Prostate gland (tissue), 2 donors: ENCODE data around the gene MLIP. TPM values are rescaled to one million over a fixed set of nuclear protein-coding genes. Genes with fewer than 3 reads are reported as not detected.

ENCODE experiments used
- DNase-seq: peaks from one replicate; pipeline ENCODE4 v3.0.0-alpha.2; 2019; ENCODE audit warnings: low spot score
- H3K27ac ChIP-seq, 2 donors: fragments of 200-600 bp; sonication (generic); 2 replicates each; pipeline ENCODE4 v1.5.1; 2017 to 2019
- H3K27me3 ChIP-seq: fragments of 200-600 bp; sonication (generic); replicated peaks from 2 replicates; pipeline ENCODE4 v1.5.1; 2019; ENCODE audit not compliant: insufficient read depth
- H3K36me3 ChIP-seq, 2 donors: fragments of 200-600 bp; sonication (generic); 1 replicate in 1 of 2; 2 replicates in 1 of 2; pipeline versions ENCODE4 v1.5.1 to v1.8.1; 2017 to 2019
- H3K4me1 ChIP-seq: fragments of 200-600 bp; sonication (generic); replicated peaks from 2 replicates; pipeline ENCODE4 v1.5.1; 2019
- H3K4me3 ChIP-seq, 2 donors: fragments of 200-600 bp; sonication (generic); 2 replicates each; pipeline ENCODE4 v1.5.1; 2017 to 2019
- H3K9me3 ChIP-seq: fragments of 200-600 bp; sonication (generic); 2 replicates; pipeline ENCODE4 v1.5.1; 2017
- POLR2A ChIP-seq: fragments of 450-650 bp; IDR thresholded peaks from one replicate; pipeline ENCODE4 v1.6.1; 2016; ENCODE audit warnings: antibody characterized with exemption, mild to moderate bottlenecking
- POLR2AphosphoS5 ChIP-seq: sonication (generic); formaldehyde crosslinking; IDR thresholded peaks from one replicate; pipeline ENCODE4 v1.6.1; 2017; ENCODE audit warnings: antibody characterized with exemption
- WGBS: methylation state at CpG from one replicate; pipeline ENCODE4 v1.1.5; 2018; 5-methylcytosine and 5-hydroxymethylcytosine counted together
- intact Hi-C: fragments of 100-400 bp; cut with DNase I; formaldehyde crosslinking; loops from one replicate; pipeline ENCODE4 v1.14.2; 2022
- total RNA-seq, 2 donors: library from RNA; depleted of rRNA; stranded (reverse); fragments of >200 nt; gene quantifications; one replicate each; pipeline ENCODE4 v1.1.0, GENCODE V29; 2016
- TF ChIP-seq, protein P1 (sequence below), 4 experiments: fragments of 200-600 bp in 2 of 4; fragments of 450-650 bp in 2 of 4; sonication (generic) in 2 of 4; IDR thresholded peaks; 1 replicate in 3 of 4; 2 replicates in 1 of 4; pipeline ENCODE4 v1.5.1; 2016 to 2019; ENCODE audit warnings: antibody characterized with exemption in 4 of 4, mild to moderate bottlenecking in 2 of 4, moderate library complexity in 2 of 4

The MLIP gene
- total RNA-seq, 2 donors from 2014 or later = 0.55 to 1.9 TPM

DNA sequence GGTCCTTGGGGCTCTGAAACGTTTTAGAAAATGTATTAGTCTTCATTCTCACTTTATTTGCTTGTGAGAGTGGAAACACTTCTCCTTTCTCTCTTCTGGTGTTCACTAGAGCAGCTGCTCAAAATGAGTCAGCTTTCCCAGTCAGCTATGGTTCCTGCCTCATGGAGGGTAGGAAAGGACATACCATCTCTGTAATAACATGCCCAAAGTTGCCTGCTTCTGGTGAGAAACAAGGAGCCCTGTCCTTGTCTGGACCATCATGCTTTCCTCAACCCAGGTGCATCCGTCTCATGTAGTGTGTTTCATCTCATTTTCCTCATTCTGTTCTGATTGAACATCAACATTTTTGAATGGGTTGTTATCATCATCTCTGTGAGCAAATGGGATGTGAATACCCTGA is 179.9 kb downstream of the MLIP start:
- Histone ChIP-seq H3K4me1 (no peaks in the 10 kb centered on the region), H3K9me3 (no peaks in the 10 kb centered on the region), H3K36me3 (no peaks in the 10 kb centered on the region), H3K27me3 (no peaks in the 10 kb centered on the region), H3K4me3 (no peak overlapping the region), H3K27ac (no peak overlapping the region)
- intact Hi-C loops = no loop called here
- WGBS = 53% methylated on average over 2 of the region's 2 CpGs
- TF ChIP-seq POLR2A = no peak
- no peak for TF ChIP-seq POLR2AphosphoS5
- TF ChIP-seq, protein P1, sequence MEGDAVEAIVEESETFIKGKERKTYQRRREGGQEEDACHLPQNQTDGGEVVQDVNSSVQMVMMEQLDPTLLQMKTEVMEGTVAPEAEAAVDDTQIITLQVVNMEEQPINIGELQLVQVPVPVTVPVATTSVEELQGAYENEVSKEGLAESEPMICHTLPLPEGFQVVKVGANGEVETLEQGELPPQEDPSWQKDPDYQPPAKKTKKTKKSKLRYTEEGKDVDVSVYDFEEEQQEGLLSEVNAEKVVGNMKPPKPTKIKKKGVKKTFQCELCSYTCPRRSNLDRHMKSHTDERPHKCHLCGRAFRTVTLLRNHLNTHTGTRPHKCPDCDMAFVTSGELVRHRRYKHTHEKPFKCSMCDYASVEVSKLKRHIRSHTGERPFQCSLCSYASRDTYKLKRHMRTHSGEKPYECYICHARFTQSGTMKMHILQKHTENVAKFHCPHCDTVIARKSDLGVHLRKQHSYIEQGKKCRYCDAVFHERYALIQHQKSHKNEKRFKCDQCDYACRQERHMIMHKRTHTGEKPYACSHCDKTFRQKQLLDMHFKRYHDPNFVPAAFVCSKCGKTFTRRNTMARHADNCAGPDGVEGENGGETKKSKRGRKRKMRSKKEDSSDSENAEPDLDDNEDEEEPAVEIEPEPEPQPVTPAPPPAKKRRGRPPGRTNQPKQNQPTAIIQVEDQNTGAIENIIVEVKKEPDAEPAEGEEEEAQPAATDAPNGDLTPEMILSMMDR (IDR thresholded peaks at IDR 0.05) = no peak
- DNase-seq = no peak

DNA sequence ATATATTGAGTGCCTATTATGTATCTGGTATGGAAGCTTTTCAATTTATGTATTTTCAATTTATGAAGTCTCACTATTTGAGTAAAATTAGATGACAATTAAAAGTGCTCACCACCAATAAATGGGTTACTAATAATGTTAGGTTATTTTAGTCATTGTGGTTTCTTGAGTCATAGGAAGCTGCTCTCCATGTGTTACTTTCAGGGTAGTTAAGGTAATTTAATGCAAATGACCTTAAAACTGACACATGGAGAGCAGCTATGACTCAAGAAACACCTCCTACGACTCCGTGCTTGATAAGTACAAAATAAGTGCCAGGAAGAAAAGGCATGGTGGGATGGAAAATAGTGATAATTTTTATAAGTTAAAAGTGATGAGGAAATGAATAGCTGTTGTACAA is 180.5 kb downstream of the MLIP start:
- Histone ChIP-seq H3K4me1 (no peaks in the 10 kb centered on the region), H3K4me3 (no peak overlapping the region), H3K9me3 (no peaks in the 10 kb centered on the region), H3K27ac (no peak overlapping the region), H3K36me3 (no peaks in the 10 kb centered on the region), H3K27me3 (no peaks in the 10 kb centered on the region)
- DNase-seq = no peak
- intact Hi-C loops = no loop called here
- TF ChIP-seq POLR2A = no peak
- TF ChIP-seq, protein P1 (IDR thresholded peaks at IDR 0.05) = no peak
- no peak for TF ChIP-seq POLR2AphosphoS5
- 68% methylated on average over 2 of the region's 2 CpGs for WGBS

DNA sequence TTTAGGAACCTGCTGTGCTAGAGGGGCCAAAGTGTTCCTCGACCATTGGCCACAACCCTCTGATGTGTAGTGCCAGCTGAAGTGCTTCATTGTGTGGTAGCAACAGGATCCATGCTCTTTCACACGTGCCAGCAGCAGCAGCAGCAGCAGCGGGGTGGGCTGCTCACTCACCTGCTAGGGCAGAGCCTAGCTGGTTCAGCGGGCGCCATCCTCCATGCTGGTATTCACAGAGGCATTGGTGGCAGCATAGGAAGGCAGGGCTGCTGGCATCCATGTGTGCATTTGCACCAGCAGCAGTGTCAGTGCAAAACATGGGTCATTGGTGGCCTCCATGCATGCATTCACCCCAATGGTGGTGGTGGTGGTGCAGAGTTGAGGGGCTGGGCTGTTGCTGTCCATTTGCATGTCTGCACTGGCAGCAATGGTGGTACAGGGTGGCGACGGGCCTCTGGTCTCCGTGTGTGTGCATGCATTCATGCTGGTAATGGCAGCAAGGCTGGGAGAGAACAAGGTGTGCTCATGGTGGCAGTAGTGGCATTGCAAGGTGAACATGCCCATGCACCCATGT is 183.8 kb downstream of the MLIP start:
- intact Hi-C loops = no loop called here
- Histone ChIP-seq H3K27ac (no peak overlapping the region), H3K27me3 (no peaks in the 10 kb centered on the region), H3K9me3 (no peaks in the 10 kb centered on the region), H3K4me1 (no peaks in the 10 kb centered on the region), H3K36me3 (no peaks in the 10 kb centered on the region), H3K4me3 (no peak overlapping the region)
- WGBS = 96% methylated on average over 8 of the region's 8 CpGs
- TF ChIP-seq, protein P1 (IDR thresholded peaks at IDR 0.05) = no peak
- TF ChIP-seq POLR2AphosphoS5 = no peak
- no peak for TF ChIP-seq POLR2A
- no peak for DNase-seq

DNA sequence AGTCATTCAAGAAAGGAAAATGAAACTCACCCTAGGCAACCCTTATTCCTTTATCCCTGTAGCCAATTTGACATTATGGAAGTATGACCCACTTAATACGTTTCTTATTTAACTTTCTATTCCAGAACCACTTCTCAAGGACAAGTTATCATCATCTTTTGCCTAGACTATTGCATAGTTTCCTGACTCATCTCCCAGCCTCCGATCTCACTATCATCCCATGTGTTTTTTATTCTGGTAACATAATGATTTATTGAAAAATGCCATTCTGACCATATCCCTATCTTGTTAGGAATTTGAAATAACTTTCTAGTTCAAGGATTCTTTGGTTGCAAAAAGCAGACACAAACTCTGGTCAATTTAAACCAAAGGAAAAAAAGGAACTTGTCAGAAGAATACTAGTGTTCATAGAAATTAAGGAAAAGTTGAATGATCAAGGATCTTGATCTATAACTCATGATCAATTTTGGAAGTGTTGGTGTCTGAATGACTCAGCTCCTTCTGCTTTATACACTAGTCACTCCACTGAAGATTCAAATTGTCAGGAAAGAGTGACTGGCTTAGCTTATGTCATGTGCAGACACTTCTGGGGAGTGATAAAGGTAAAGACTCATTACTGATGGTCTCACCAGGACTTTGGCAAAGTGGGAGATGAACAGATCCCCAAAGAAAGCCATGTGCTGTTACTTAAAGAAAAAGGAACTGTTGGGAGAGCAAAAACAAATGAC is 188.5 kb downstream of the MLIP start:
- Histone ChIP-seq H3K27ac (no peak overlapping the region), H3K4me1 (no peaks in the 10 kb centered on the region), H3K36me3 (no peaks in the 10 kb centered on the region), H3K4me3 (no peak overlapping the region), H3K27me3 (no peaks in the 10 kb centered on the region), H3K9me3 (no peaks in the 10 kb centered on the region)
- TF ChIP-seq POLR2A = no peak
- TF ChIP-seq, protein P1 (IDR thresholded peaks at IDR 0.05) = no peak
- TF ChIP-seq POLR2AphosphoS5 = no peak
- intact Hi-C loops = no loop called here
- no peak for DNase-seq
- WGBS = 84% methylated on average over 2 of the region's 2 CpGs

DNA sequence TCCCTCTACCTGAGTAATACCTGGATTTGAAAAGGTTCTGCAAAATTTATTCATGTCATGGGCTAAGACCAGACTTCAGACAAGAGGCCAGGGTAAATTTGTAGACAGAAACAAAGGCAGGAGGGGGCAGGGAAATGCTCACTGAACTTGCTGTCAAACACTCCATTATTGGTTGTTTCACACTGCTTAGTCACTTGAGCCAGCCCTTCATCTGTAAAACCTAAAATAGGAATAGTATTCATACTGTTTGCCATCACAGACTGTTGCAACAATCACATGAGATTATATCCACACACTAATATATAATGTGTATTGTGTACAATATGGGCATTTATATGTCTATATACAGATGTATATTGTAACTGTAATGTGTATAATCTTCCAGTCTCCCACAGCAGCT is 190.5 kb downstream of the MLIP start:
- no peaks in the 10 kb centered on the region for H3K9me3 ChIP-seq
- no peaks in the 10 kb centered on the region for H3K36me3 ChIP-seq
- no peaks in the 10 kb centered on the region for H3K27me3 ChIP-seq
- TF ChIP-seq POLR2A (no peak), POLR2AphosphoS5 (no peak)
- TF ChIP-seq, protein P1 (IDR thresholded peaks at IDR 0.05) = no peak
- H3K27ac ChIP-seq = no peak overlapping the region
- intact Hi-C loops = no loop called here
- no peak overlapping the region for H3K4me3 ChIP-seq
- DNase-seq = no peak
- H3K4me1 ChIP-seq = no peaks in the 10 kb centered on the region
